Nucleus accumbens (tissue), 56 donors: Measurements from ENCODE around the gene ADORA2A.
A peak's percentile ranks its signal among the peaks of the same experiment; 100 is the strongest.

ENCODE experiments used
- DNase-seq, 56 donors: peaks; one replicate each; lab custom pipeline; 2025; lab: John Stamatoyannopoulos, UW

The ADORA2A gene

GRCh38 chr22:24444251-24444650 lies 16.9 kb downstream of the ADORA2A start:
- no peak for DNase-seq

- no peak for DNase-seq
Measured at GRCh38 chr22:24444729-24445466, 17.5 kb downstream of the ADORA2A start.

DNA sequence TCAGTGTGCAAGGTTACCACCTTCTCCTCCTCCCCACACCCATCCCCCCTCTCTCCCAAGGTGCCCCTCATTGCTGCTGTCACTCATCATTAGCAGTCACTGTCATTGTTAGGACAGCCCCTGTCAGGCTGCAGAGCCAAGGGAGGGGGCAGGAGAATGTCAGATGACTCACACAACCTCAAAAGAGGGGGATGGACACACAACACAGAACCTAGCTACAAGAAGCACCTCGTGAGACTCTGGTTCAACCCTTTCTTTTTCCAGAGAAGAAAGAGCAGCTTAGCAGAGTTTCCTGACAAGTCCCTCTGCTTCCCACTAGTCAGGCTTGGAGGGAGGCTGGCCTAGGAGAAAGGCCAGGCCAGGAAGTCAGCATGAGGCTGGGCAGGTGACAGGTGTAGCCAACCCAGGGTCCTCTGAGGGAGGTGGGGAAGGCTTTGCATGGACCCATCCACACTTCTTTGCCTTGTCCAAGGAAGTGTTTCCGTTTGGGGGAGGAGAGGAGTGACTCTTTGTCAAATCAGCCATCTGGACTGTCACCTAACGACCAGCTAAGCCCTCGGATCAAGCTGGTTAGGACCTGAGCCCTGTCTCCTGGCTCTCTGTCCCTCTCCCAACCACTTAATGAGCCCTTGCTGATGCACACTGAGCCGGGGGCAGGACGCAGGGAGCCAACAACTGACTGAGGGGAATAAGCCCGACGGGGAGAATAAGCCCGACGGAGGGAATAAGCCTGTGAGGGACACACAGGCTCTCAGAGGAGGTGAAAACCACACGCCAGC lies 18.3 kb downstream of the ADORA2A start:
- peak in 2 of 56 donors; percentile 28 to 44 for DNase-seq

GRCh38 chr22:24446260-24446611 lies 18.8 kb downstream of the ADORA2A start:
- peak in 1 of 56 donors; percentile 10 for DNase-seq

GRCh38 chr22:24450610-24451009 lies 23.2 kb downstream of the ADORA2A start:
- no peak for DNase-seq

- no peak for DNase-seq
Measured at GRCh38 chr22:24451162-24451561, 23.8 kb downstream of the ADORA2A start.

- DNase-seq, result no peak
Measured at GRCh38 chr22:24453853-24454252, 26.5 kb downstream of the ADORA2A start.

DNA sequence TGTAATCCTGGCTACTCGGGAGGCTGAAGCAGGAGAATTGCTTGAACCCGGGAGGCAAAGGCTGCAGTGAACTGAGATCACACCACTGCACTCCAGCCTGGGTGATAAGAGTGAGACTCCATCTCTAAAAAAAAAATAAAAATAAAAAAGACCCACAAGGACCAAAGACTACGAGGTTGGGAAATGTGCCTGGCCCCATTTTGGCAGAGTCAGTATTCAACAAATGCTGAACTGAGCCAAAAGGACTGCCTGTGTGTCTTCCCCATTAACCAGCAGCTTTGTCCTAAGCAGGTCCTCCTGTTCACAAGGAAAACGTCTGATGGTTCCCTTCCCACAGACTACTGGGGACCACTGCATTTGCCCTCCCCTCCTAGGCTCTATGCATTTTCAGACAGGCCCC lies 27.6 kb downstream of the ADORA2A start:
- no peak for DNase-seq

DNA sequence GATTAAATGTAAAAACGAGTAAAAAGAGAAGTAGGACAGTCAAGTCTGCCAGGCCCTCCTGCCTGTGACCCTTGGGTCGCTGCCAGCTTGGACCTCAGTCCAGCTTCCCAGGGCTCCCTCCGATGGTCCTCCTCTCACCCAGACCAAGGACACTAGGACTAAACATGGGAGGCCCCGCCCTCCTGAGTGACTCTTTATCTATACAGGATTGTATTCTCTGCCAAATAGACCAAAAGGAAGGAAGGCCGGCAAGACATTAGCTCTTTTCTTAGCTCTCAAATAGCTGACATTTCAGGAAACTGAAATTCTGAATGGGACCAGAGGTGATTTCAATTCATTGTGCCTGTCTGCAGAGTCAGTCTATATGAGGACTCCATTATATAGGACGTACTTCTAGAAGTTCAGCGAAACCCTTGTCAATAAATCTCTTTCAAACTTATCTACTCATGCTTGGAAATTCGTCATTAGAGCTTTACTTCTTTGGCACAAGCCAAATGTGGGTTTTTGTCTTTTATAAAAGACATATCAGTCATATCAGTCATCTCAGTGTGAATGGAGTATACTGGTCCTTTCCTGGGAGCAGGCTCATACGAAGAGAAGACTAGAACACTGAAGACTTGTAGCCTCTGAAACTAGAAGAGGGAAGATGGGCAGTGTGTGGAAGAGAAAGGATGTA lies 28.5 kb downstream of the ADORA2A start:
- peak in 1 of 56 donors; percentile 32 for DNase-seq

- DNase-seq, result no peak
Measured at GRCh38 chr22:24457894-24458420, 30.6 kb downstream of the ADORA2A start.

DNA sequence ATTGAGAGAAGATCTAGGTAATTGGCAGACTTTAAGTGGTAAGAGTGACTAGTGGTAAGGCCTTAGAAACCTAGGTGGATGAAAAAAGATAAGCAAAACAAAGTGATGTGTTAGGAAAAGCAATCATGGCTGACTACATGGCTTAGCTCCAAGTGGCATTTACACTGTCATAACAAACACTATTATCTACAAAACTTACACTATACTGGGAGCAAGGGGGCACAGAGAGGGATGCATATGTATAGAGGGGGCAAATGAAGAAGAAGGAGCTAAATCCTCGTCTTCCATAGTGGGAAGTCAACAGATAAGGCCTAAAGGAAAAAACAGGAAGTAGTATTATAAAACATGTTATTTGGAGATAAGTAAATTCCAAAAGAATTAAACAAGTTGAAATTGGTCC lies 32.5 kb downstream of the ADORA2A start:
- no peak for DNase-seq

- DNase-seq, result no peak
Measured at GRCh38 chr22:24460418-24461089, 33.2 kb downstream of the ADORA2A start.

DNA sequence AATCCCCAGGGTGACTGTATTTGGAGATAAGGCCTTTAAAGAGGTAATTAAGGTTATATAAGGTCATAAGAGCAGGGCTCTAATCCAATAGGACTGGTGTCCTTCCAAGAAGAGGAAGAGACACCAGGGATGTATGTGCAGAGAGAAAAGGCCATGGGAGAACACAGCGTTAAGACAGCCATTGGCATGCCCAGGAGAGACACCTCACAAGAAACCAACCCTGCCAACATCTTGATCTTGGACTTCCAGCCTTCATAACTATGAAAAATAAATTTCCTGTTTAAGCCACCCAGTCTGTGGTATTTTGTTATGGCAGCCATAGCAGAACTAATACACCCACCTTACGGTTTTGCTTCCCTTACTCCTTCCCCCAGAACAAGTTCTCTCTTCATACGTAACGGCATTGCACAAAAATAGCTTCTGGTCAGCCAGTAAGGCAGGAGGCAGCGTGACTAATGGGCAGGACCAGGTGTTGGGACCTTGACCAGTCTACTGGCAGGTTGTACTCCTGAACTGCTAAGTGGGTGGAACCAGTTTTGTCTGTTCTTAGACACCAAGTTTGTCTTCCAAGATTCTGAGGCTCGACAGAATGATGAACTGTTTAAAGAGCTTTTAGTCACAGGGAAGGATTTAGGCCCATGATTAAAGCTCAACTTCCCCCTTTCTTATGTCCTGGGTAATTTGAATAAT lies 35.8 kb downstream of the ADORA2A start:
- DNase-seq, result no peak

DNA sequence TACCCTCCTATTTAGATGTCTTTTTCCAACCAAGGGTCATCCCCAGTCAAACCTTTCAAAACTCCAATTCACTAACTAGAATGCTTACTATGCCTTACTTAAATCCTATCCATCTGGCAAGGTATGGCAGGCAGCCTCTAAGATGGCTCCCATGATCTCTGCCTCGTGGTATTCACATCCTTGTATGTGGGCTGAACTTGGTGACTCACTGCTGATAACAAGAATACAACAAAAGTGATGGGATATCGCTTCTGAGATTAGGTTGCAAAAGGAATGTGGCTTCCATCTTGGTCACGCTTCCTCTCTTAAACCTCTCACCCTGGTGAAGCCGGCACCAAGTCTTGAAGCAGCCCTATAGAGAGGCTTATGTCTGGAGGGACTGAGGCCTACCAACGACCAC lies 38.2 kb downstream of the ADORA2A start:
- DNase-seq, result no peak

GRCh38 chr22:24465975-24466374 lies 38.6 kb downstream of the ADORA2A start:
- no peak for DNase-seq

DNA sequence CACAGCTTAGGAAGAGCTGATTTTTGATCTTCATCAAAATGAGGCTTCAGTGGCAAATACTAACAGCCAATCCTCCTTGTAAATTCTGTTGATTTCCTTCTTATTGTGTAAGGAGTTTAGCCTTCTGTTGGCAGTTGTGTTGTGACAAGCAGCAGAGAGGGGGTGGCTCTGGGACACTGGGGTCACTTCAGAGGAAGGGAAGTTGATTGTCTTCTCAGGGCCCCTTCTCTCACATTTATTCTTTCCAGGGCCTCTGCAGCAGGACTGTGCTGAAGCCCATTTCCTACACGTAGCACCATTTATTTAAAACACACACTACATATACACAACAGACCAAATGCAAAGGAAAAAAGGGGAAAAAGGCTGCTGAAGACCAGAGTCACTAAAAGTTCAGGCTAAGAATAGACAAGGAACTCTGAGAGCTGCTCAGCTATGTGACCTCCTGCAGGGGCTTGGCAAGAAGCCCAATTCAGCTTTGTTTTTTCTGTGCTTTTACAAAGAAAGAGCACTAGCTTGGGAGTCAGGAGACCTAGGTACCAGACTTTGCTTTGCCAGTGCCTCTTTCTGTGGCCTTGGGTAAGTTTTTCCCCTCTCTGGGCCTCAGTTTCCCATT lies 39.4 kb downstream of the ADORA2A start:
- DNase-seq, result peak in 3 of 56 donors; percentile 0 to 43 (median 14)

- DNase-seq, result no peak
Measured at GRCh38 chr22:24467340-24467739, 39.9 kb downstream of the ADORA2A start.

- no peak for DNase-seq
Measured at GRCh38 chr22:24471570-24471969, 44.2 kb downstream of the ADORA2A start.

DNA sequence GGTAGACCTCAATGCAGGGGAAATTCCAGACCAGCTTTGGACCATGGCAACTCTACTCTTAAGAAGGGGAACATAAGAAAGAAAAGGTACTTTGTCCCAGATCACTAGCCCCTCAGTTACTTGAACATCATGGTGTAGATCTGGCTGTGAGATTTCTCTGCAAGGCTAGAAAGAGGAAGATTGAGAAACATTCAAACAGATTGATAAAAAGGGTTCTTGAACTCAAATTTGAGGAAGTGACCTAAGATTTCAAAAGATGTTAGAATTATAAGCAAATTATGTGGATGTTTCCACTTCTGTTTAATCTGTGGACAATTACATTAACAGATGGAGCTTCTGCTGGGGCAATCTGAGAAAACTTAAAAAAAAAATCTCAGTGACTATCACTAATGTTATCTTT lies 45.9 kb downstream of the ADORA2A start:
- DNase-seq, result no peak

- DNase-seq, result no peak
Measured at GRCh38 chr22:24474221-24474620, 46.8 kb downstream of the ADORA2A start.
